ENCODE measurements around the gene MRGPRE.

DNA sequence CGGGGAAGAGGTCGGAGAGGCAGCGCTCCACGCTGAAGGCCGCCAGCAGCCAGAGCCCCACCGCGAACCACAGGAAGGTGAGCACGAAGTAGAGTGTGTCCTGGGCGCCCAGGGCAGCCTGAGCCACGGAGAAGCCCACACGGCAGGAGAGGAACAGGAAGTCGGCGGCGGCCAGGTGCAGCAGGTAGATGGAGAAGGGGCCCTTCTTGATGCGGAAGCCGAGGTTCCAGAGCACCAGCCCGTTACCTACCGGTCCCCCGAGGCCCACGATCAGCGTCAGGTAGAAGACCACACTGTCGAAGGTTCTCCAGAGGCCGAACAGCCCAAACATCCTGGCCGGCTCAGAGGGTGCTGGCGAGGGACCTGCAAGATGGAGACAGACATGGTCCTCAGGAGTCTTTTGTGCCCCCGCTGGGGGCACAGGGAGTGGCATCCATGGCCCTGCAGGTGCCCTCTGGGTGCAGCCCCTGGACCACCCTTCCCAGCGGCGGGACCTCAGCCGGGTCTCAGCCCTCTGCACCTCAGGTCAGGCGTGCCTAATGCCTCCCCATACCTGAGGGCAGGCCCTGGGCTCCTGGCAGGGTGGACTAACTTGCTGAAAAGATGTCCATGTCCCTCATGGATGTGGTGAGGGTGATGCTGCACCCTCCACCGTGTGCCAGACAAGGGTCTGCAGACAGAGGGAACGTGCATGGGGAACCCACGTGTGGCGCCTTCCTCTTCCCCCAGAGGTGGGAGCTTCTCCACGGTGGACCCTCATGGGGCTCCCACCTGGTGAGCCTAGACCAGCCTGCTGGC is 13.5 kb downstream of the MRGPRE start, which contains the start of gene MRGPRG:
- TF ChIP-seq TAF1 (IDR thresholded peaks at IDR 0.05; ENCODE audit: low read depth, low read length) (no peak), POLR2A (IDR thresholded peaks at IDR 0.05; ENCODE audit: low read depth, low read length) (no peak), SPI1 (IDR thresholded peaks at IDR 0.05; ENCODE audit: low read depth, low read length) (no peak)
